H1 (cell line): ENCODE results near the gene MYL7. TPM values are rescaled to one million over a fixed set of nuclear protein-coding genes. Genes with fewer than 3 reads are reported as not detected.

Experiments
- ASH2L ChIP-seq: fragments of 200-600, 300-600 bp; sonication (generic); IDR thresholded peaks from one replicate; pipeline ENCODE4 v1.7.1; 2017; ENCODE audit warnings: low read length
- BACH1 ChIP-seq: IDR thresholded peaks from 2 replicates; pipeline ENCODE4 v1.6.1; 2012; ENCODE audit warnings: low read length, improper control_type of control experiment
- EGR1 ChIP-seq: IDR thresholded peaks from 2 replicates; pipeline ENCODE4 v1.6.1; 2011; ENCODE audit warnings: low read depth, low read length, borderline replicate concordance
- FOSL1 ChIP-seq: IDR thresholded peaks from 2 replicates; pipeline ENCODE4 v1.6.1; 2011; ENCODE audit warnings: mild to moderate bottlenecking, low read depth, low read length, moderate library complexity; ENCODE audit not compliant: insufficient read depth
- RNF2 ChIP-seq: fragments of 200-900, 300-1000 bp; sonication (generic); IDR thresholded peaks from 2 replicates; pipeline ENCODE4 v1.7.1; 2016; ENCODE audit warnings: borderline replicate concordance, low read depth, mild to moderate bottlenecking, antibody characterized with exemption, low read length; ENCODE audit not compliant: poor library complexity, severe bottlenecking; ENCODE audit errors: missing control alignments
- SIN3A ChIP-seq, 2 experiments: IDR thresholded peaks in 1 of 2; conservative IDR thresholded peaks in 1 of 2; 2 replicates each; pipeline ENCODE4 v1.6.1; 2011 to 2012; ENCODE audit warnings: low read length in 2 of 2, improper control_type of control experiment in 1 of 2, low read depth in 1 of 2, mild to moderate bottlenecking in 1 of 2
- SUZ12 ChIP-seq: fragments of 200-600 bp; sonication (generic); IDR thresholded peaks from 2 replicates; pipeline ENCODE4 v1.6.1; 2012; ENCODE audit warnings: mild to moderate bottlenecking, inconsistent platforms, low read length, moderate library complexity, mixed read lengths
- TAF1 ChIP-seq: IDR thresholded peaks from 2 replicates; pipeline ENCODE4 v1.6.1; 2011; ENCODE audit warnings: mild to moderate bottlenecking, low read depth, low read length
- polyA plus RNA-seq, 7 experiments: library from polyadenylated mRNA; depleted of rRNA in 3 of 7; stranded (reverse) in 5 of 7; unstranded in 2 of 7; fragments of >200 nt in 5 of 7; fragments of 200-250 nt in 2 of 7; gene quantifications; 1 replicate in 5 of 7; 2 replicates in 1 of 7; 4 replicates in 1 of 7; pipeline versions ENCODE4 v1.2.1 to v1.2.3, GENCODE V29; 2011 to 2013; ENCODE audit warnings: missing spikeins in 2 of 7, mixed read lengths in 2 of 7
- total RNA-seq: library from RNA; stranded (reverse); fragmentation: NEBNext Ultra II Directional; extraction: Animal tissue kit (Norgen Biotek cat#: 25700); gene quantifications from 2 replicates; pipeline ENCODE4 v1.2.1, GENCODE V29; 2021
- TF ChIP-seq, protein P1 (sequence below), 3 experiments: IDR thresholded peaks; 1 replicate in 2 of 3; 2 replicates in 1 of 3; pipeline versions ENCODE4 v1.5.1 to v1.6.1; 2011; ENCODE audit warnings: low read length in 3 of 3, mild to moderate bottlenecking in 3 of 3, inconsistent platforms in 2 of 3, low read depth in 1 of 3, moderate library complexity in 1 of 3; ENCODE audit not compliant: insufficient read depth in 1 of 3; ENCODE audit errors: control extremely low read depth in 1 of 3
- TF ChIP-seq, protein P2 (sequence below): IDR thresholded peaks from 2 replicates; pipeline ENCODE4 v1.6.1; 2011; ENCODE audit warnings: low read depth, mild to moderate bottlenecking, low read length; ENCODE audit not compliant: insufficient read depth

MYL7 gene
- total and polyA plus RNA-seq, 2 of the 8 experiments (the other 6 are each of a cell fraction or from before 2014, with no cell fraction given) = 3.3 to 3.4 TPM

DNA sequence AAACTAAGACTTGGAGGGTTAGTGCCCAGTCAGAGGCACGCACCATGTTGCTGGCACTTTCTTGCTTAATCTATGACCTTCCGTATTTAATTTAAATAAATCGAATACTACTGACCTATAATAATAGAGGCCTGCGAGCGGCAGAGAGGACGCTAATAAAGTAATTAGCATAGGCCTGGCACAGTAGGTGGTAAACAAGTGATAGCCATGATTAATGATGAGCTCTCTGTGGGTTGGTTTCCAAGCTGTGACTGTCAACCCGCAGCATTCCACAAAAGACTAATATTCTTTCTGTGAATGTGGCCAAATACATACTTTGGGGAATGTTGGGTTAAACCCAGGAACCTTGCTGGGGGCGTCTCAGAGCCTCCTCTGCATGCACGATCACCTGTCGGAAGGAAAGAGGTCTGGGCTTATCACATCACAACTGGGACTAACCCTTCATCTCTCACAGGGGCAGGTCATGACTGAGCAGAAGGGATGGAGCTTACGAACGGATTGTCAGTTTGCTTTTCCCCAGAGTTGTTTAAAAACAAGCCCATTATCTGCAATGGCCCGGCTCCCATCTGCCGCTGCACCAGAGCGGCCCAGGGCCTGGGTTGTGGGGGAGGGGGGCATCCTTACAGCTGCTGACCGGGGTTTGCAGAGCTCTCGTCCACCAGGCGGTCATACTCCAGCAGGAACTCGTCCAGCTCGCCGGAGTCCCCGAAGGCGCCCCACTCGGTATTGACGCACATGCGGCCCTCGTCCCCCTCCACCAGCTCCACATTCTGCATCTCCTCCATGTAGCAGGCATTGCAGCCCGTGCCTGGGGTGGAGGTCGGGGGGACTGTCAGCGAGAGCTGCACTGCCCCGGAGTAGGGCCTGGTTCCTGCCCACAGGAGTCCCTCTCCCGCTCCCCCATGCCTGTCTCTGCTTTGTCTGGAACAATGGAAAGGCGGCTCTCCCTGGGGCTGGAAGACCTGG is 6.2 kb upstream of the MYL7 start (continued):
- TF ChIP-seq TAF1 = no peak
- TF ChIP-seq RNF2 = no peak
- TF ChIP-seq, protein P1, sequence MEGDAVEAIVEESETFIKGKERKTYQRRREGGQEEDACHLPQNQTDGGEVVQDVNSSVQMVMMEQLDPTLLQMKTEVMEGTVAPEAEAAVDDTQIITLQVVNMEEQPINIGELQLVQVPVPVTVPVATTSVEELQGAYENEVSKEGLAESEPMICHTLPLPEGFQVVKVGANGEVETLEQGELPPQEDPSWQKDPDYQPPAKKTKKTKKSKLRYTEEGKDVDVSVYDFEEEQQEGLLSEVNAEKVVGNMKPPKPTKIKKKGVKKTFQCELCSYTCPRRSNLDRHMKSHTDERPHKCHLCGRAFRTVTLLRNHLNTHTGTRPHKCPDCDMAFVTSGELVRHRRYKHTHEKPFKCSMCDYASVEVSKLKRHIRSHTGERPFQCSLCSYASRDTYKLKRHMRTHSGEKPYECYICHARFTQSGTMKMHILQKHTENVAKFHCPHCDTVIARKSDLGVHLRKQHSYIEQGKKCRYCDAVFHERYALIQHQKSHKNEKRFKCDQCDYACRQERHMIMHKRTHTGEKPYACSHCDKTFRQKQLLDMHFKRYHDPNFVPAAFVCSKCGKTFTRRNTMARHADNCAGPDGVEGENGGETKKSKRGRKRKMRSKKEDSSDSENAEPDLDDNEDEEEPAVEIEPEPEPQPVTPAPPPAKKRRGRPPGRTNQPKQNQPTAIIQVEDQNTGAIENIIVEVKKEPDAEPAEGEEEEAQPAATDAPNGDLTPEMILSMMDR (IDR thresholded peaks at IDR 0.05; ENCODE audit: control extremely low read depth in 1 of 3, insufficient read depth in 1 of 3, low read depth in 1 of 3, low read length in 3 of 3) = no peak
- no peak for TF ChIP-seq SUZ12
- TF ChIP-seq SIN3A (conservative IDR thresholded peaks at IDR 0.05 in 1 of 2, IDR thresholded peaks at IDR 0.05 in 1 of 2; ENCODE audit: low read depth in 1 of 2, low read length in 2 of 2) = no peak
- TF ChIP-seq ASH2L = no peak
- TF ChIP-seq BACH1 = no peak
- TF ChIP-seq, protein P2, sequence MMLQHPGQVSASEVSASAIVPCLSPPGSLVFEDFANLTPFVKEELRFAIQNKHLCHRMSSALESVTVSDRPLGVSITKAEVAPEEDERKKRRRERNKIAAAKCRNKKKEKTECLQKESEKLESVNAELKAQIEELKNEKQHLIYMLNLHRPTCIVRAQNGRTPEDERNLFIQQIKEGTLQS = no peak
- no peak for TF ChIP-seq EGR1
- TF ChIP-seq FOSL1 = no peak
